GM21360 (cell line): Measurements from ENCODE around the gene POLE4.

Source experiments
- ATAC-seq: cut with Tn5 transposase; IDR thresholded peaks from one replicate; pipeline ENCODE4 v1.9.1; 2021; ENCODE audit warnings: mild to moderate bottlenecking, moderate library complexity; ENCODE audit not compliant: unreplicated experiment

The POLE4 gene, protein sequence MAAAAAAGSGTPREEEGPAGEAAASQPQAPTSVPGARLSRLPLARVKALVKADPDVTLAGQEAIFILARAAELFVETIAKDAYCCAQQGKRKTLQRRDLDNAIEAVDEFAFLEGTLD

DNA sequence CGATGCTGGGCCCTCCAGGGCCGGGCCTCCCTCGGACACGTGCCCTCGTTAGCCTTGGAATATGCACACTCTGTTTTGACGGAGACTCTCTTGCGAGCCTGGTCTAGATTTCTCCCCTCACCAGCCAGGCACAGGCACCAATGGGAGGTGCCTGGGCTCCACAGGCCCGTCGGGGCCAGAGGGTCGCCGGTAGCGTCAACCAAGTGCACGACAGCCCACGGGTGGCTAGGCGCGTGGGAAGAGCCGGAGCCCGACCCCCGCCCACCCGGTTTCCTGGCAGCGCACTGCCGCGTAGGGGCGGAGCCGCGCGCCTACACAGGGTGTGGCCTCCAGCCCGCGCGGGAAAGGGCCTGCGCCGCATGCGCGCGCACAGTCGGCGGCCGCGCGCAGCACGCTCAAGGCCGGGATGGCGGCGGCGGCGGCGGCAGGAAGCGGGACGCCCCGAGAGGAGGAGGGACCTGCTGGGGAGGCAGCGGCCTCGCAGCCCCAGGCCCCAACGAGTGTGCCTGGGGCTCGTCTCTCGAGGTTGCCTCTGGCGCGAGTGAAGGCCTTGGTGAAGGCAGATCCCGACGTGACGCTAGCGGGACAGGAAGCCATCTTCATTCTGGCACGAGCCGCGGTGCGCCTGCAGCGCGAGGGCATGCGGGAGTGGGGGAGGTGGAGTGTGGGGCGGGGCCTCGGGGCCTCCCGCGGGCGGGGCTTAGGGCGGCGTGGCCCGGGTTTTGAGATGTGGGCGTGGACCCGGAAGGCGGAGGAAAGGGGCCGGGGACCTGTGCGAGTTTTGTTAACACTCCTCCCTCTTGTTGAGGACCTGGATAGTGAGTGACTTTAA lies at the start of gene POLE4:
POLE4 (plus strand) TSS at position 370 of the 832 bp plus-strand sequence; CDS start at position 407, 37 bp downstream.
- peak; percentile 84 for ATAC-seq

DNA sequence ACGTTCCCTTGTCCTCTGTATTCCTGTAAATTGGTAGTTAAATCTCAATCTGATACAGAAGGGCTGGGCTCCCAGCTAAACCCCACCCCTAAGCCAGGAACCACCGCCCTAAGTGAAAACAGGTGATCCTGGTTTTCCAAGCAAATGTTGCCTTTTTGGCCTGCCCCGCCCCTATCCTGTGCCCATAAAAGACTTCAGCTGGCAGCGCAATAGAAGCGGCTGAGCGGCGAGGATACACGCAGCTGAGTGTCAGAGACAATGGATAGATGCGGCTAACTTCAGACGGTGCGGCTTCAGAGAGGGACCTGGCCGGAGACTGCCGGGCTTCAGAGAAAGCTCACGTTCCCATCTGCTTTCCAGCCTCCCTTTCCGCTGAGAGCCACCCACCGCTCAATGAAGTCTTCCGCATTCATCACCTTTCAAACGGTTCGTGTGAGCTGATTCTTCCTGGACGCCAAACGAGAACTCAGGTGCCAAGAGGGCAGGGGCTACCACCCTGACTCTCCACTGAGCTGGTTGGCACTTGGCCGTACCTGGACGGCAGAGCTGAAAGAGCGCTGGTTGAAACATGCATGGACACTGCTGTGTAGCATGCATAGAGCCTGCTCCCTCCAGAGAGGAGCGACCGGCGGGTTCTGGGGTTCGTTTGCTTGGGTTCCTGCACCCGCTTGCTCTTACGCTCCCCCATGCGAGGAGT lies 49.5 kb upstream of the POLE4 start:
- ATAC-seq = no peak

DNA sequence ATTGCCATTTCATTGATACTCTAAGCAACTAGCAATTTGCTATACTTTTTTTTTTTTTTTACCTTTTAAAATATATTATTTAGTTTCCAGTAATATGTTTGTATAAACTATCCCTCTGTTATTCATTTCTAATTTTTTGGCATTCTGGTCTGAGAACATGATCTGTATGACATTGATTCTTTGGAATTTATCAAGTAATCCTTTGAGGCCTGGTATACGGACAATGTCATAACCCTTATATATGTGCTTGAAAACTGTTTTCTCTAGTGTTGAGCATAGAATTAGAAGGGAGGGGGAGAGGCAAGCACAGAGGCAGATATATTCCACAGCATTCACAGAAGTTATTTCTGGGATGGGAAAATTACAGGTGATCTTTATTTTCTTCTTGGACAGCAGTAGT lies 48.2 kb upstream of the POLE4 start:
- ATAC-seq = no peak

DNA sequence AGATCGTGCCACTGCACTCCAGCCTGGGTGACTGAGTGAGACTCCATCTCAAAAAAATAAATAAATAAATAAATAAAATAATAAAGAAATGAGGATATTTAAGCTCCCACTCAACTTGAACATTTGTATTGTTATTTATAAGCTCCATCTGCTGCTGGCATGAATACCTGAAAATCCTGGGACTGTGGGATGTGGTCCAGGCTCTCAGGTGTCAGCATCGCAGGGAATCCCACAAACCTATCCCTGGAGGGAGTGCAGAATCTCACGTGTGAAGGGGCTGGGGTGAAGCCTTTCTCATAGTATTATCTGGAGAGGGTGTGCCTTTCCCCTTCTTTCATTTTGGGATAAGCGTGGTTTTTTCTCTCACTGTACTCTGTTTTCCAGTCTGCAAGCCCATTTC lies 47.4 kb upstream of the POLE4 start:
- ATAC-seq = no peak

DNA sequence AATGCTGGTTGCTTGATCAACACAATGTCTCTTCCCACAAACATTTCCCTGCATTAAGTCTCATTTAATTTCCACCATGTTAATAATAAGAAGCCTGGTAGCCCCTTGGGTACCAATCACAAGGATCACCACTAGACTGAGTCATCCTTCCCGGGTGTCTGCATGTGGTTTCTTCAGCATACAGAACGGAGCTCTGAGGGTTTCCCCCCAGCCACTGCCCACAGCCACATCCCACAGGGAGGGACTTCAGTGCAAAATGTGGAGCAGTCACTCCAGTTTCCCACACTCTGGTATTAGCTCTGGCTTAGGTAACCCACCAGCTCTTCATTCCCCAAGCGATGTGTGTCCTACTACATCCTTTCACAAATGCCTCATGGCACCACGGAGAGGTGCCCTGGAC lies 42.7 kb upstream of the POLE4 start:
- no peak for ATAC-seq

DNA sequence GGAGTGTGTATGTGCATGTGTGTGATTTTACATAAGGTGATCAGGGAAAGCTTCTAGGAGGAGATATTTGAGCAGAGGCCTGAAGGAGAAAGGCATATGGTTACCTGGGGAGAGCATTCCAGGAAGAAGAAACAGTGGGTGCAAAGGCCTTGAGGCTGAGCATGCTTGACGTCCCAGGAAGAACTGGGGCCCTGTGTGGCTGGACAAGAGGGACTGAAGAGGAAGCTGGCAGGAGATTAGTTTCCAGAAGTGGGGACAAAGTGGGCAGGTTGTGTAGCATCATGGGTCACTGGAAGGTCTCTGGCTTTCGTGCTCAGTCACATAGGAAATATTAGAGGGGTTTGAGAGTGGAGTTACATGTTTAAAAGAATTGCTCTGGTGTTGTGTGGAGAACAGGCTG lies 42.0 kb upstream of the POLE4 start:
- ATAC-seq = no peak

DNA sequence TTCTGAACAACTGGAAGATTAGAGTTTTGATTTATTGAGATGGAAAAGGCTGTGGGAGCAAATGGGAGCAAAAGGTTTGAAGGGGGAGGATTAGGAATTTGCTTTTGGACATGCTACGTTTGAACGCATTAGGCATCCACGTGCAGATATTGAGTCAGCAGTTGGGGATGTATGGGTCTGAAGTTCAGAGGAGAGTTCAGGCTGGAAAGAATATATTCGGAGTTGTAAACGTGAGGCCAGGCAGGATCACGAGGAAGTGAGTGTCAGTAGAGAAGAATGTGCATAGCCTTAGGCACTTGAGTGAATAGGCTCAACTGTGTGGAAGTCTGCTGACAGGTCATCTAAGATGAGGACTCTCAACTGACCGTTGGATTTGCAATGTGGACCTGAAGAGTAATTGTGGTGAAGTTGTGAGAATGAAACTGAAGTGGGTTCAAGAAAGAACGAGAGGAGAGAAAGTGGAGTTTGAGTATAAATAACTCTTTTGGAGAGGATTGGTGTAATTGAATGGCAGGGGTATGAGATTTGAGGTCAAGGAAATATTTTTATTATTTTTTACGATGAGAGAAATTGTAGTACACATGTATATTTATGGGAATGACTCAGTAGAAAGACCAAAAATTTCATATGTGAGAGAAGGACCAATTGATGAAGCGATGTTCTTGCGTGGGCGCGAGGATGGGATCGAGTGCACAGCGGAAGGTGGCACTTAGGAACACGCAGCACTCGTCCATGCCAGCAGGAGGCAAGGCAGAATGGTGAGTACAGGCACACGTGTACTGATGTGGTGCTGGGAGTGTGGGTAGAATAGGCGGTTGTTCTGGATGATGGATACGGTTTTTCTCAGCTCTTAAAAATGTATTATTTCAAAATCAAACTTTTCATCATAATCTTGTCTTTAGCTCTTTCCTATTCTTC lies 40.5 kb upstream of the POLE4 start:
- no peak for ATAC-seq

DNA sequence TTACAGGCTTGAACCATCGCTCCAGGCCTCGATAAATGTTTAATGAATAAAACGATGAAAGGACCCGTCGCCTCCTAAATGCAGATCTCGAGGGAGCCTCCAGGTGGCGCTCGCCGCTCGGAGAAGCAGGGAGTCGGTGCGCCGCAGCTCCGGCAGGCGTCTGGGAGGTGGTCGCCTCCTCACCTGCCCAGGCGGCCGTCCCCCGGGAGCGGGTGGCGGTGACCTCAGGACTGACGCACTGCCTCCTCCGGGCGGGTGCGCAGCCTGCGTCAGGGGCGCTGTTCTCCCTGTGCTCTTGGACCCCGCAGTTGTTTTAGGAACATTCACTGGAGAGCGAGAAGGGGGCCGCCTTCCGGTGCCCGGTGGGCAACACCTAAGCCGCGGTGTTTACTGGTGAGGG lies 38.6 kb upstream of the POLE4 start:
- ATAC-seq = no peak

DNA sequence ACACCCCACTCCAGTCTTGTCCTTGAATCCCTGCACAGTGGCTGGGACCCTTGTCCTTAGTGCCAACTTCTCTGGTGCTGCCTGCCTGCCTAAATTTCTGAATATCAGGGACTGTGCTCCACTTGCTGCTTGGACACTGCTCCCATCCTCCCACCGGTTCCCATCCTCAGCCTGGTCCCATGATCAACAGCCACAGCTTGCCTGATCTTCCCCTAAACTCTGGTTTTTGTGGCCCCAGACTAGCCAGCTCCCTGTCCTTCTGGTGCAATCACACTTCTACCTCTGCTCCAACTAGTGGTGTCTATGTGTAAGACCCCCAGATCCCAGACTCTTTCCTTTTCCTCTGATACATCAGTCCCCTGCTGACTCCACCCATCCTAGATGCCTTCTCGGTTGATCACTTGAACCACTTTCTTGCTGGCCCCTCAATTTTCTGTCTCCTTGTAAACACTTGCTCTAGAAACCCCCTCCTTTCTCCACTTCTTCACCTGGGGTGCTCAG lies 37.2 kb upstream of the POLE4 start:
- ATAC-seq = no peak

DNA sequence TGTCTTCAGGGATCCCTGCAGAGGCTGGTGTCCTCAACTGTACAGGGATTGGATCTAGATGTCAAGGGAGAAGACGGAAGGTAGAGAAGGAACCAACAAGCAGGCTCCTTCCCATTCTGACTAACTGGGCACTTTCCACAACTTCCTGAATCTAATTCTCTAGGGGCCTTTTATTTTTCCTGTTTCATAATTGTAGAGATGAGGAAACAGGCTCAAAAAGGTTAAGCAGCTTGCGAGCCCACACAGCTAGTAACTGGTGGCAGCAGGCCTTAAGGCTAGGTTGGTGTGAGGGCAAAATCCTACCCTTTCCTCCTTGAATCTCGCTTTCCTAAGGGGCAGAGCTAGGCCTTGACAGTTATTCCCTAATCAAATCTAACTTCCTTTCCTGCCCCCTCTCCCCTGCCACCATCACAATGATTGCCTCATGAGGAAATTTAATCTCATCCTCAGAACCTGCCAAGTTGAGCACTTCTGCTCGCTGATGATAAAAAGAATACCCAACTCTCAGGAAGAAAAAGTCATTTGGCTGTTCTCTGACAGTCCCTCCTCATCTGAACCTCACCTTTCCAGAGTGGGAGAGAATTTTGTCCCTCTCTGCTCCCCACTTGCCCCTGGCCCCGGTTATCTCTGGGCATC lies 35.7 kb upstream of the POLE4 start:
- ATAC-seq = no peak

DNA sequence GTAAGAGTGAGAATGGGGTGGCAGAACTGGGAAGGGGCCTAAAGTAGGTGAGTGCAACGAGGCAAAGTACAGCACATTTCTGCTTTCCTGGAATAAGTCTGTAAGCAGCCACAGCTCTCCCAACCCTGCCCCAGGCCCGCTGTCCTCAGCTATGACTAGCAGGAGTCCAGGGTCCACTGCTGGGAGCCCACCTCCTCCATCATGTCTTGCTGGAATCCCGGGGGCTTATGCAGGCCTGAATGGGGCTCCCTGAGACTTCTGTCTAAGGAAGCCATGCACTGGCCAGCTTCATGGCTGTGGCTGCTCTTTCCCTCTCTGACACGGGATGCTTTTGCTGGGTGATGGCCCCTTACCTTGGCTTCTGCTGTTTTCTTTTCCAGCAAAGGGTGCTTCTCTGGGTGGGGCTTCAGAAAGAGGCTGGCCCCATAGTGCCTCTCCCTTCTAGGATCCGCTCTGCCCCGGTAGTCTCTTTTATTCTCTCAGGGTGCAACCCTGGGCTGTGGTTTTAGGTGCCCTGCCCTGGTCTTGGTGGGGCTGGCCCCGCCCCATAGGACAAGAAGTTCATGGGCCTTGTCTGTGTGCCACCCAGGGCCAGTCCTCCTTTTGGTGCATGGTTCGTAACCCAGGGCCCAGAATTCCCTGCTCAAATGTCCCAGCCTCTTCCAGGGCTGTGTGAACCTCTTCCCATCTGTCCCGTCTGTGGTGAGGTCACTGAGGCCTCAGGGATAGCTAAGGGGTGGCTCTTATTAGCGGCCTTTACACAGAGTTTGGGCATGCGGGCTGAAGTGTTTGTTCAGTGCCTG lies 33.8 kb upstream of the POLE4 start:
- no peak for ATAC-seq

DNA sequence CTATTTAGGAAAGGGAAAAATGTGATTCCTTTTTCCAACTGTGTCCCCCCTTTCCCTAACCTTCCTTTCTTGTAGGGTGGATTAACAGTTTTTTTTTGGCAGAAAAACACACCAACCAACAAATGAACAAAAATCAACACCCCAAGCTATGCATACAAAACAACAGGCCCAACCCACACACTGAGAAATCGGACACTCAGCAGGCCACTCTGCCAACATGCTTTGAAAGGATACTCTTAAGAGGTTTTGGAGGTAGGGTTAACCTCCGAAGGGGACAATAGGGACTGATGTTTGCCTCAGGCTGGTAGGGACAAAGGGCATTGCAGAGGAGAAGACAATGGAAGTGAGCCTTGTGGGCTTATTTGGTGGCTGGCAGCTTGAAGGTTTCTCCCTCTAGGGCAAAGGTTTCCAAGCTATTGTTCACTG lies 33.1 kb upstream of the POLE4 start:
- ATAC-seq = no peak

DNA sequence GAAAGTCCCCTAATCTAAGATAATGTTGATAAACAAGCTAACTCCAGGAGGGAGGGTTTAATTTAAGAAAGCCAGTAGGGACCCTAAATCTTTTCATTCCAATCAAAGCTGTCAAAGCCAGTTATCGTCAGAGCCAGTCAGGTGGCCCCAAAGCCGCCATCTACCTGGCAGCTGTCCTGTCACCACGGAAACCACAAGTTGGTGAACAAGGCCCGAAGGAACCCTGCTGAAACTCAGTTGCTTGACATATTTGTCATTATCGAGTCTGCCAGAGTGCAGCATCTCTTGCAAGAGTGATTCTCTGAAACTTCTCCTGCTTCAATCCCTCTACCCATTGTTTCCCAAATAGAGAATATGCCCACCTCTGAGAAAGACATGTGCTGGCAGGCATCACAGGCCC lies 30.8 kb upstream of the POLE4 start:
- ATAC-seq = no peak

DNA sequence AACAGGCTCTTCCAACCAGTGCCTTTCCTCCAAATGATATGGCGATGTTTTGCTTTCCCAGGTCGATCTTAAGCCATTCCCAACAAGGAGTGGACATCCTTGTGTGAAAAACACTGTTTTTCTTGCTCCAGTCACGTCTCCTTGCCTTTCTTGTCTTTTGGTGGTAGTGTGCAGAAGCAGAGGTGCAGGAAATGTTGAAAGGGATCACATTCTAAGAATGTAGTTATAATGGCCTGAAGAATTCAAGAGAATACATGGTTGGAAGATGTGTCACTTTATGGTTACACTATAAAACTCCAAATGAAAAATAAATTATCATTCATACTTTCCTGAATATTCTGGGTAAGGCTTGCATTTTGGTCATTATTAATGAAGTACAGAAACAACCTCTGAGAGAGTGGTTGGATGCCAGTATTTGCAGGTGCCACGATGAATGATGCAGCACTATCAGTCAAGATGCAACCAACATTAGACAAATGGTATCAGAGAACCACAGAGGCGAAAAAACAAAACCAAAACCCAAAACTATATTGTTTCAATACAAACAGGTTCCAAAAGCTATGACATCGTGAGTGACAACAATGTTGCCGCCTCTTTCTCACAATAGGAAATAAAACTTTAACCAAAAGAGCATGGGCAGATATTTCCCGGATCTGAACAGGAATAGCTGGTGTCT lies 27.5 kb upstream of the POLE4 start:
- no peak for ATAC-seq

DNA sequence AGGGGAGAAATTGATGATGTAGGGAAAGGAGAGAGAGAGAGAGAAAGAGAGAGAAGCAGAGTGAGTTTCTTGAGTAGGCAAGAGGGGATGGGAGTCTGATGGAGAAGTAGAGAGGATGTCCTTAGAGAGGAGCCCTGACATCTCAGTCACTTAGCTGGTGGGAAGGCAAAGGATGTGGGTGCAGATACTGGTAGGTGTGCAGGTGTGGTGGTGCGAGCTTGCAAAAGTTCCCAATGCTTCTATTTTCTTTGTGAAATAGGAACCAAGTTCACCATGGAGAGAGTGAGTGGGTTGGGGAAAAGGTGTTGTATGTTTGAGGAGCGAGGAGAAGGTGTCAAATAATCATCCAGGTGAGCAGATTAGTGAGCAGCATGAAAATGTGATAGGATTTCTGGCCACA lies 26.5 kb upstream of the POLE4 start:
- ATAC-seq = no peak

DNA sequence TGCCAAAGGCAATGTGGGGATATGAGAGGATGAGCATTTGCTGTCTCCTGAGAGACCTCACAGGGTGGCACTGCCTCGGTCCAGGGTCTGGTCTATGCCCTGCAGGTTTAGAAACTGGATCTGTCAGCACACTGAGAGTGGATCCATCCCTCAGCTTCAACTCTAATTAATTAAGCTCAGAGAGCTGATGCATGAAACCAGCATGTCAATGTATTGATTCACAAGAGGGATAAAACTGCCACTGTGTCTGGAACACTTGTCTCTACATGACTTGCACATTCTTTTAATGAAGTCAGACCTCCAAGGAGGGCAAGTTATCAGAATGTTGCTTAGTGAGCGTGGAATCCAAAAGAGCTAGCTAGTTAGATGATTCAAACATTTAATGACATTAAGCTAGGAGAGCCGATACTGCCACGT lies 22.5 kb upstream of the POLE4 start:
- no peak for ATAC-seq

DNA sequence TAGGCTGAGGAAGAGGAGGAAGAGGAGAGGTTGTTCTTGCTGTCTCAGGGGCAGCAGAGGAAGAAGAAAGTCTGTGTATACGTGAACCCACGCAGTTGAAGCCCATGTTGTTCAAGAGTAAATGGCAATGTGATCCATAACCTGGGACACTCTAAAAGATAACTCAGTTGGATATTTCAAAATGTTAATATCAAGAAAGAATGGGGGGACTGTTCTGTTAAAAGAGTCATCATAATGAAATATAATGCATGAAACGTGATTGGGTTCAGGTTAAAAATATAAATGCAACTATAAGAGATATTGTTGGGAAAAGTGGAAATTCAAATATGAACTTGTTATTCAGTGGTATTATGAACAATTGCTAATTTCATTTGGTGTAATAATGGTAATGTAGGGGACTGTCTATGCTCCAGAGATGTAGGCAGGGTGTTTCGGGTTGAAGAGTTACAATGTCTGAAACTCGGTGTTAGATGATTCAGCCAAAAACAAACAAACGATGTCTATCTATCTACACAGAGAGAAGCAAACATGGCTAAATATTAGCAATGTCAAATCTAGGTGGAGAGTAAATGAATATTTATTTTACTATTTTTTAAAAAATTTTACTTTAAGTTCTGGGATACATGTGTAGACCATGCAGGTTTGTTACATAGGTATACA lies 21.1 kb upstream of the POLE4 start:
- ATAC-seq = no peak

DNA sequence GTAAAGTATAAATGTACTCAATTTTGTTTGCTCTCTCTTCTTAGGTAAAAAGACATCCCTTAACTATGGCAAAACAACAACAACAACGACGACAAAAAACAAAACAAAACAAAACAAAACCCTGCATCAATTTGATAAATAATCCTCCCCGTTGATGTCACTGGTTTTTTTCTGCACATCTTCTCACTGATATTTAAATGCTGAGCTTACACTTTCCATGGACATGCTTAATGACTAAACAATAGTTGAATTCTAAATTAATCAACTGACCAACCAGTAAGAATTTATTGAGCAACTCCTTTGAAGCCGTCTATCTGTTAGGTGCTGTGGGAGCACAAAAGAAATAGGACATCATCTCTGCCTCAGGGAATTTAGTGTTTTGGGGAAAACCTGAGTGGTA lies 20.2 kb upstream of the POLE4 start:
- ATAC-seq = no peak
